T-helper 2 cell treated with Interferon-gamma antibody and Interleukin-4, amounts not matched to agents 5 μg/mL and 100 μg/mL, for 36 hours (primary cell): ENCODE measurements around the gene MORN3.
"Not testable (repeated sequence)": the region's sequence is repeated elsewhere in the genome, so short reads cannot be mapped to it uniquely, and the experiment has no call there.

Experiments used
- DNase-seq: peaks from one replicate; pipeline ENCODE4 v3.0.0; 2021; ENCODE audit warnings: low spot score
- H3K27ac Mint-ChIP-seq: one replicate; pipeline ENCODE4 v1.8.0; 2021; ENCODE audit warnings: mild to moderate bottlenecking, mixed read lengths
- H3K27me3 Mint-ChIP-seq: one replicate; pipeline ENCODE4 v1.8.0; 2021; ENCODE audit warnings: low read depth, mixed read lengths
- H3K36me3 Mint-ChIP-seq: one replicate; pipeline ENCODE4 v1.8.0; 2021; ENCODE audit warnings: low read depth, mixed read lengths
- H3K4me1 Mint-ChIP-seq: one replicate; pipeline ENCODE4 v1.8.0; 2021; ENCODE audit warnings: low read depth, mixed read lengths
- H3K4me3 Mint-ChIP-seq: one replicate; pipeline ENCODE4 v1.8.0; 2022; ENCODE audit warnings: mild to moderate bottlenecking, moderate library complexity, mixed read lengths
- H3K9me3 Mint-ChIP-seq: one replicate; pipeline ENCODE4 v1.8.0; 2021; ENCODE audit warnings: mixed read lengths

MORN3 gene

GRCh38 chr12:121669521-121669900, at the start of gene MORN3:
MORN3 (minus strand) TSS chr12:121669654; CDS start chr12:121669483, 171 bp downstream.
- Mint-ChIP-seq H3K4me1 (peaks cover 41% of the 10 kb centered on the region), H3K27me3 (no peaks in the 10 kb centered on the region), H3K9me3 (no peaks in the 10 kb centered on the region), H3K27ac (peak within 1 kb of the TSS; percentile 8), H3K4me3 (no peak within 1 kb of the TSS), H3K36me3 (peaks cover 12% of the 10 kb centered on the region)
- no peak for DNase-seq

- Mint-ChIP-seq H3K9me3 (no peaks in the 10 kb centered on the region), H3K4me1 (peaks cover 7% of the 10 kb centered on the region), H3K27ac (no peak overlapping the region), H3K4me3 (no peak overlapping the region), H3K36me3 (peaks cover 4% of the 10 kb centered on the region), H3K27me3 (no peaks in the 10 kb centered on the region)
- DNase-seq: no peak
Measured at GRCh38 chr12:121718653-121719239, 49.3 kb upstream of the MORN3 start.

- H3K36me3 Mint-ChIP-seq: peaks cover 4% of the 10 kb centered on the region
- H3K27me3 Mint-ChIP-seq: no peaks in the 10 kb centered on the region
- H3K4me1 Mint-ChIP-seq: peaks cover 8% of the 10 kb centered on the region
- DNase-seq: no peak
- H3K27ac Mint-ChIP-seq: no peak overlapping the region
- H3K4me3 Mint-ChIP-seq: no peak overlapping the region
- no peaks in the 10 kb centered on the region for H3K9me3 Mint-ChIP-seq
Measured at GRCh38 chr12:121717041-121717699, 47.7 kb upstream of the MORN3 start.

DNA sequence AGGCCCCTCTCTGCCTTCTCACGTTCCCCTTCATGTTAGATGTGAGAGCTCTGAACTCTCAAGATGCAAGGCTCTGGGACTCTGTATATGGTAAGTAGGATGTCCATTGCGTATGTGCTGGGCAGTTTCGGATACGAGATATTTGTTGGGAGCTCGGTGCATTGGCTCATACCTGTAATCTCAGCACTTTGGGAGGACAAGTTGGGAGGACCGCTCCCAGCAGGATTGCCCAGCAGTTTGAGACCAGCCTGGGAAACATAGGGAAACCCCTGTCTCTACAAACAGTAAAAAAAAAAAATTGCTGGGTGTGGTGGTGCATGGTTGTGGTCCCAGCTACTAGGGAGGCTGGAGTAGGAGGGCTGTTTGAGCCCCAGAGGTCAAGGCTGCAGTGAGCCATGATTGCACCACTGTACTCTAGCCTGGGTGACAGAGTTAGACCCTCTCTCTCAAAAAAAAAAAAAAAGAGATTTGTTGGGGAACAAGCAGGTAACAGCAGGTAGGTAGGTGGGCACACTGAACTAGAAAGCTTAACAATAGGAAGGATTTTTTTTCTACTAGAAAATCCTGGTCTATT, 46.5 kb upstream of the MORN3 start:
- Mint-ChIP-seq H3K27me3 (no peaks in the 10 kb centered on the region), H3K4me3 (no peak overlapping the region), H3K9me3 (no peaks in the 10 kb centered on the region), H3K27ac (no peak overlapping the region), H3K36me3 (peaks cover 4% of the 10 kb centered on the region), H3K4me1 (peaks cover 14% of the 10 kb centered on the region)
- DNase-seq: no peak

GRCh38 chr12:121715055-121715454, 45.6 kb upstream of the MORN3 start:
- H3K27me3 Mint-ChIP-seq, H3K36me3 Mint-ChIP-seq, H3K27ac Mint-ChIP-seq, H3K9me3 Mint-ChIP-seq, DNase-seq, H3K4me3 Mint-ChIP-seq: not testable (repeated sequence)
- peaks cover 14% of the 10 kb centered on the region for H3K4me1 Mint-ChIP-seq

GRCh38 chr12:121713793-121714192, 44.3 kb upstream of the MORN3 start:
- Mint-ChIP-seq H3K36me3 (peaks cover 2% of the 10 kb centered on the region), H3K27me3 (no peaks in the 10 kb centered on the region), H3K27ac (peak overlapping the region; percentile 35), H3K4me3 (peak overlapping the region; percentile 81), H3K9me3 (no peaks in the 10 kb centered on the region), H3K4me1 (peaks cover 11% of the 10 kb centered on the region)
- DNase-seq: no peak

DNA sequence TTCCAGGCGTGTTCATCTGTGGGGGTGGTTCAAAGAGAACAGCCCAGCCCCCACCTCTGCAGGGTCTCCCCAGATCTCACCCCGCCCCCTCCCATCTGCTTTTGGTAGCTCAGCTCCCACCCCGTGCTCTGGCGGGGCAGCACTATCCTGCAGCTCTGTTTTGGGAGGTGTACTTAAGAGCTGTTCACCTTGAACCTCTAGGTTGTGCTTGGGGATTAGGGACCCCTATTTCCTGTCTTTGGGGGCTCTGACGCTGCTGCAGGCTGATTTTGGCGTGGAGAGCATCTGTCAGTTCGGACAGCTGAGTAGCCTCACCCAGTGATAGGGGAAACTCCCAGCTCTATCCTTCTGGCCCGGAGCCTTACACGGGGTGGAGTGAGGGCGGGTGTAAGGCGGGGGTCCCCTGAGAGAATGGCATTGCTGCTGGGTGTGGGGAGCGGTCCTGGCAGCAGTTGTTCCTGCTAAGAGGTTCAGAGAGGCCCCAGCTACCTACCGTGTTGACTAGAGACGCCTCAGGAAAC, 43.9 kb upstream of the MORN3 start:
- peak overlapping the region; percentile 81 for H3K4me3 Mint-ChIP-seq
- H3K9me3 Mint-ChIP-seq: no peaks in the 10 kb centered on the region
- no peaks in the 10 kb centered on the region for H3K36me3 Mint-ChIP-seq
- DNase-seq: no peak
- H3K27ac Mint-ChIP-seq: peak overlapping the region; percentile 63
- no peaks in the 10 kb centered on the region for H3K27me3 Mint-ChIP-seq
- peaks cover 10% of the 10 kb centered on the region for H3K4me1 Mint-ChIP-seq

GRCh38 chr12:121712461-121713256, 43.2 kb upstream of the MORN3 start, which contains the start of gene TMEM120B:
TMEM120B (plus strand) TSS chr12:121712752; CDS start chr12:121712896, 144 bp downstream.
- Mint-ChIP-seq H3K27me3 (no peaks in the 10 kb centered on the region), H3K9me3 (no peaks in the 10 kb centered on the region), H3K4me3 (peak within 1 kb of the TSS; percentile 91), H3K4me1 (peaks cover 10% of the 10 kb centered on the region), H3K27ac (peak within 1 kb of the TSS; percentile 93), H3K36me3 (no peaks in the 10 kb centered on the region)
- DNase-seq: peak; percentile 85

DNA sequence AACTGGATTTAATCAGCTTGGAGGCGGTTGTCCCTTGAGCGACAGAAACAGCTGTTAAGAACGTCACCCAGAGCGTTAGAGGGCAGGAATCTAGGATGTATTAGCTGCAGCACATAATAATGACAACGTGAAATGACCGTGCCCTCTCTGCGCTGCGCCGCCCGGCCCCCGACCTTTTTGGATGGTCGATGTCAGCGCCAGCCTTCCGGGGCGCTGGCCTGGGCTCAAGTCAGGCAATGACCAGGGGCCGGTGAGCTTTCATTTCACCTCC, 42.7 kb upstream of the MORN3 start:
- Mint-ChIP-seq H3K4me1 (peaks cover 10% of the 10 kb centered on the region), H3K4me3 (peak overlapping the region; percentile 91), H3K27ac (peak overlapping the region; percentile 93), H3K9me3 (no peaks in the 10 kb centered on the region), H3K27me3 (no peaks in the 10 kb centered on the region), H3K36me3 (no peaks in the 10 kb centered on the region)
- DNase-seq: peak; percentile 8

DNA sequence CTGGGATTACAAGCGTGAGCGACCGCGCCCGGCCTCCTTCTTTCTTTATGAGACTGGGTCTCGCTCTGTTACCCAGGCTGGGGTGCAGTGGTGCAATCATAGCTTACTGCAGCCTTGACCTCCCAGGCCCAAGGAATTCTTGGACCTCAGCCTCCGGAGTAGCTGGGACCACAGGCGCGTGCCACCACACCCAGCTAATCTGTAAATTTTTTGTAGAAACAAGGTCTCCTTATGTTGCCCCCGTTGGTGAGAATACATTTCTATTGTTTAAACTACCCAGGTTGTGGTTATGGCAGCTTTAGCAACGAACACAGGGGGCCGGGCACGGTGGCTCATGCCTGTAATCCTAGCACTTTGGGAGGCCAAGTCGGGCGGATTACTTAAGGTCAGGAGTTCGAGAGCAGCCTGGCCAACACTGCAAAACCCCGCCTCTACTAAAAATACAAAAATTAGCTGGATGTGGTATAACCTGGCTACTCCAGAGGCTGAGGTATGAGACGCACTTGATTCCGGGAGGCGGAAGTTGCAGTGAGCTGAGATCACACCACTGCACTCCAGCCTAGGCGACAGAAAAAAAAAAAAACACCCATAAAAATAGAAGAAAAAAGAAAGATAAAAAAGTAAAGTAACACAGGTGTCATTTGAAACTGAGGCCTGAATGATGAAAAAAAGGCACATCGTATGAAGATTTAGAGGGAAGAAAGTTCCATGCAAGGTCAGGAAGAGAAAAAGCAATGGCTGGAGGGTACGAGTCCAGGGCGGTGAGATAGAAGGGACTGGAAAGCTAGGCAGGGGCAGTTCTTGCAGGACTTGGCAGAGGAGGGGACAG, 42.1 kb upstream of the MORN3 start:
- H3K4me1 Mint-ChIP-seq: peaks cover 10% of the 10 kb centered on the region
- H3K36me3 Mint-ChIP-seq: no peaks in the 10 kb centered on the region
- no peak for DNase-seq
- H3K27ac Mint-ChIP-seq: peak overlapping the region; percentile 93
- no peaks in the 10 kb centered on the region for H3K9me3 Mint-ChIP-seq
- no peaks in the 10 kb centered on the region for H3K27me3 Mint-ChIP-seq
- peak overlapping the region; percentile 91 for H3K4me3 Mint-ChIP-seq

- peaks cover 9% of the 10 kb centered on the region for H3K27me3 Mint-ChIP-seq
- no peak overlapping the region for H3K27ac Mint-ChIP-seq
- peaks cover 10% of the 10 kb centered on the region for H3K4me1 Mint-ChIP-seq
- no peak for DNase-seq
- peaks cover 5% of the 10 kb centered on the region for H3K9me3 Mint-ChIP-seq
- no peak overlapping the region for H3K4me3 Mint-ChIP-seq
- no peaks in the 10 kb centered on the region for H3K36me3 Mint-ChIP-seq
Measured at GRCh38 chr12:121709478-121709961, 40.1 kb upstream of the MORN3 start.

DNA sequence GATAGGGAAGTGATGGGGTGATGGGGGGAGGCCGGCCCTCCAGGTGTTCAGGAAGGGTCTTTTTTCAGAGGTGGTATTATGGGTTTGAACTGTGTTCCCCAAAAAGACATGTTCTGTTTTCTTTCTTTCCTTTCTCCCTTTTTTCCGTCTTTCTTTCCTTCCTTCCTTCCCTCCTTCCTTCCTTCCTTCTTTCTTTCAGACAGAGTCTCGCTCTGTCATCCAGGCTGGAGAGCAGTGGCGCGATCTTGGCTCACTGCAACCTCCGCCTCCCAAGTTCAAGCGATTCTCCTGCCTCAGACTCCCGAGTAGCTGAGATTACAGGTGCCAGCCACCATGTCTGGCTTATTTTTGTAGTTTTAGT, 39.6 kb upstream of the MORN3 start:
- not testable (repeated sequence) for H3K4me3 Mint-ChIP-seq, H3K27me3 Mint-ChIP-seq, H3K36me3 Mint-ChIP-seq, H3K4me1 Mint-ChIP-seq, H3K27ac Mint-ChIP-seq, DNase-seq, H3K9me3 Mint-ChIP-seq

- no peak for DNase-seq
- peaks cover 6% of the 10 kb centered on the region for H3K4me1 Mint-ChIP-seq
- no peaks in the 10 kb centered on the region for H3K36me3 Mint-ChIP-seq
- H3K27ac Mint-ChIP-seq: no peak overlapping the region
- no peak overlapping the region for H3K4me3 Mint-ChIP-seq
- peaks cover 9% of the 10 kb centered on the region for H3K27me3 Mint-ChIP-seq
- peaks cover 5% of the 10 kb centered on the region for H3K9me3 Mint-ChIP-seq
Measured at GRCh38 chr12:121708313-121709063, 39.0 kb upstream of the MORN3 start.
